SK-N-SH (cell line): Measurements from ENCODE around the gene MICAL2.

Source experiments
- CHD2 ChIP-seq: fragments of 150-350 bp; IDR thresholded peaks from 2 replicates; pipeline ENCODE4 v1.6.1; 2018; ENCODE audit warnings: low read length; ENCODE audit not compliant: partially characterized antibody
- CTCF ChIP-seq: fragments of 200-600 bp; sonication (generic); IDR thresholded peaks from 2 replicates; pipeline ENCODE4 v1.6.1; 2017; ENCODE audit warnings: antibody characterized with exemption, mild to moderate bottlenecking, moderate library complexity
- GABPA ChIP-seq: IDR thresholded peaks from 2 replicates; pipeline ENCODE4 v1.4.0; 2012; ENCODE audit warnings: low read depth, mild to moderate bottlenecking
- POLR2AphosphoS5 ChIP-seq: IDR thresholded peaks from 2 replicates; pipeline ENCODE4 v1.6.1; 2012; ENCODE audit warnings: low read depth, low read length
- REST ChIP-seq: IDR thresholded peaks from 2 replicates; pipeline ENCODE4 v1.6.1; 2012; ENCODE audit warnings: mild to moderate bottlenecking, low read depth, low read length, moderate library complexity
- ZBTB33 ChIP-seq: IDR thresholded peaks from 2 replicates; pipeline ENCODE4 v1.4.0; 2012; ENCODE audit warnings: low read depth, borderline replicate concordance

GRCh38 chr11:12295943-12296342, 185.6 kb downstream of the MICAL2 start:
- TF ChIP-seq CTCF (no peak), GABPA (no peak), CHD2 (no peak), POLR2AphosphoS5 (no peak), REST (no peak), ZBTB33 (no peak)
